LNCaP clone FGC (cell line): ENCODE measurements around the gene PSME2.
A peak's percentile ranks its signal among the peaks of the same experiment; 100 is the strongest.

Experiments used
- DNase-seq: peaks from one replicate; pipeline ENCODE4 v3.0.0-alpha.2; 2011; ENCODE audit warnings: low read depth
- H3K4me3 ChIP-seq: 2 replicates; pipeline ENCODE4 v1.5.1; 2011; ENCODE audit warnings: mild to moderate bottlenecking, low read depth, low read length, control low read depth
- TF ChIP-seq, protein P1 (sequence below): IDR thresholded peaks from 2 replicates; pipeline ENCODE4 v1.5.1; 2012; ENCODE audit warnings: mild to moderate bottlenecking; ENCODE audit not compliant: control insufficient read depth, insufficient read depth; ENCODE audit errors: extremely low read depth

The PSME2 gene

DNA sequence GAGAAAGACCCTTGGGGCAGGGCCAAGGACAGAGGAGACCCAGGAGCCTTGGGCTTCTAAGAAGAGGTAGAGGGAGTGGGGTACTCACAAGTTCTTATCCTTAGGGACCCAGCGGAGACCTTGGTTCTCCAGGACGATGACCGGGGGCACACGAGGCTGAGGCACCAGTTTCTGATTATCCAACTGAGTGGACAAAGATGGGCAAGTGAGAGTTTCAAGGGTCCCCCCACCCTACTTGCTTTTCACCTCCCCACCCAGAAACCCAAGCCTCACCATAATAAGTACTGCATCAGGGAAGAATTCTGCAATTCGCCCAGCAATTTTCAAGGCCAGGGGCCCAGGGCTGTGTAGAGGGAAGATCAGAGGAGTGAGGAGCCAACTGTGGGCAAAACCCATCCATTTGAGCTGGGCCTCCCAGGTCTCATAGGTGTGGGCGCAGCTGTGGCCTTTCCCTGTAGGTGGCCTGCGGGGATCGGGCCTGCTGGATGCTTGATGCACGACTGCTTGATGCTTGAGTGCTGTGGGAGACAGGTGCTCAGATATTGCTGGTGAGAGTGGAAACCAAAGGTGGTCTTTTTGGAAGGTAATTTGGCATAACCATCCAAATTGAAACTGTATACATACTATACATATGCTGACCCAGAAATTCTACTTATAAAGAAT is 7.0 kb downstream of the PSME2 start:
- peak overlapping the region; percentile 89 for H3K4me3 ChIP-seq
- no peak for DNase-seq
- TF ChIP-seq, protein P1, sequence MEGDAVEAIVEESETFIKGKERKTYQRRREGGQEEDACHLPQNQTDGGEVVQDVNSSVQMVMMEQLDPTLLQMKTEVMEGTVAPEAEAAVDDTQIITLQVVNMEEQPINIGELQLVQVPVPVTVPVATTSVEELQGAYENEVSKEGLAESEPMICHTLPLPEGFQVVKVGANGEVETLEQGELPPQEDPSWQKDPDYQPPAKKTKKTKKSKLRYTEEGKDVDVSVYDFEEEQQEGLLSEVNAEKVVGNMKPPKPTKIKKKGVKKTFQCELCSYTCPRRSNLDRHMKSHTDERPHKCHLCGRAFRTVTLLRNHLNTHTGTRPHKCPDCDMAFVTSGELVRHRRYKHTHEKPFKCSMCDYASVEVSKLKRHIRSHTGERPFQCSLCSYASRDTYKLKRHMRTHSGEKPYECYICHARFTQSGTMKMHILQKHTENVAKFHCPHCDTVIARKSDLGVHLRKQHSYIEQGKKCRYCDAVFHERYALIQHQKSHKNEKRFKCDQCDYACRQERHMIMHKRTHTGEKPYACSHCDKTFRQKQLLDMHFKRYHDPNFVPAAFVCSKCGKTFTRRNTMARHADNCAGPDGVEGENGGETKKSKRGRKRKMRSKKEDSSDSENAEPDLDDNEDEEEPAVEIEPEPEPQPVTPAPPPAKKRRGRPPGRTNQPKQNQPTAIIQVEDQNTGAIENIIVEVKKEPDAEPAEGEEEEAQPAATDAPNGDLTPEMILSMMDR: no peak

GRCh38 chr14:24138396-24139271 is 7.8 kb downstream of the PSME2 start:
- TF ChIP-seq, protein P1: no peak
- DNase-seq: no peak
- no peak overlapping the region for H3K4me3 ChIP-seq

DNA sequence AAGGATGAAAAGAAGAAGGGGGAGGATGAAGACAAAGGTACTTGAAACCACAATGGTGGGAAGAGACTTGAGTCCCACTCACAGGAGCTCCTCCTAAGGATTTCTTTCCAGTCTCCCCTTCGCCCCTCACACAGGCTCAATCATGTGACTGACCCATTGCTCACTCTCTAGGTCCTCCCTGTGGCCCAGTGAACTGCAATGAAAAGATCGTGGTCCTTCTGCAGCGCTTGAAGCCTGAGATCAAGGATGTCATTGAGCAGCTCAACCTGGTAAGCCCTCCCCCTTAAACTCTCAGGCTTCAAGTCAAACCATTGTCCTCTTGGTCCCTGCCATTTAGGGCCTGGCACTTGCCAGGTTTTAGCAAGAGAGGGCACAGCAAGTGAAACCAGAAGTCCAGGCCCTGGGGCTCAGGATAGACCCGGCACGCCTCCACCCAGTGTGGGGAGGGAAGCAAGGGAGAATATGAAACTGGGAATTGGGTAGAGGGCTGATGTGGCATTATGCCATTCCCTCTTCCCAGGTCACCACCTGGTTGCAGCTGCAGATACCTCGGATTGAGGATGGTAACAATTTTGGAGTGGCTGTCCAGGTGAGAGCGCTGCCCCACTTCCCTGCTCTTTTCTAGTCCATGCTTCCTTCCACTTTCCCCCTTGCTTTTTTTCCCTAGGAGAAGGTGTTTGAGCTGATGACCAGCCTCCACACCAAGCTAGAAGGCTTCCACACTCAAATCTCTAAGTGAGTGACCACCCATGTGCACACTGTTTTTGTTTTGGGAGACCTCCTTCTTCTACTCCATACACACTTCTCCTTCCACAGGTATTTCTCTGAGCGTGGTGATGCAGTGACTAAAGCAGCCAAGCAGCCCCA is 8.6 kb downstream of the PSME2 start:
- TF ChIP-seq, protein P1: no peak
- DNase-seq: no peak
- H3K4me3 ChIP-seq: 0 out of 2 replicates have a peak overlapping the region, but pooled peaks have one; percentile 77

DNA sequence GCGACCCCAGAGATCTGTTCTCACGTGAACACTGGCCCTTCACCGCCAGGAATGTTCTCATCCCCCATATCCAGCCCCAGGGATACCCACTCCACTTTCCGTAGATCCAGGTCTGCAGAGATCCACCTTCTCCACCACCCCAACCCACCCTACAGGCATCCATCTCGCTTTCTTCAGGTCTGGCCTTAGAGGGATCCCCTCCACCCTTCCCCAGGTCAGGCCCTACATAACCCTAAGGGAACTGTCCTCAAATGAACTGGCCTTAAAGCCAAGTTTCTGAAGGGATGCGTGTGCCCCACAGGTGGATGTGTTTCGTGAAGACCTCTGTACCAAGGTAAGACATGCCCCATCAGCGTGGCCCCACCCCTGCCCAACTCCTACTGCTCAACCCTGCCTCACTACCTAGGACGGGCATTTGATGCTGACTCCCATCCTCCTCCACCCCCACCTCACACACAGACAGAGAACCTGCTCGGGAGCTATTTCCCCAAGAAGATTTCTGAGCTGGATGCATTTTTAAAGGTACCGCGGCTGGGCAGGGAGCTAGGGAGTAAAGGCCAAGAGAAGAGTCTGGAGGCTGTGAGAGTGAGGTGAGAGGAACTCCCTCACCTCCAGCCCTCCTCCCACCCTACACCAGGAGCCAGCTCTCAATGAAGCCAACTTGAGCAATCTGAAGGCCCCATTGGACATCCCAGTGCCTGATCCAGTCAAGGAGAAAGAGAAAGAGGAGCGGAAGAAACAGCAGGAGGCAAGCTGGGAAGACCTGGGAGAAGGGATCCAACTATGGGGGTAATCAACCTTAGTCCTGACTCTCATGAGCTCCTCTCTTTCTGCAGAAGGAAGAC is 9.5 kb downstream of the PSME2 start:
- DNase-seq: no peak
- TF ChIP-seq, protein P1: no peak
- H3K4me3 ChIP-seq: peak overlapping the region; percentile 77

DNA sequence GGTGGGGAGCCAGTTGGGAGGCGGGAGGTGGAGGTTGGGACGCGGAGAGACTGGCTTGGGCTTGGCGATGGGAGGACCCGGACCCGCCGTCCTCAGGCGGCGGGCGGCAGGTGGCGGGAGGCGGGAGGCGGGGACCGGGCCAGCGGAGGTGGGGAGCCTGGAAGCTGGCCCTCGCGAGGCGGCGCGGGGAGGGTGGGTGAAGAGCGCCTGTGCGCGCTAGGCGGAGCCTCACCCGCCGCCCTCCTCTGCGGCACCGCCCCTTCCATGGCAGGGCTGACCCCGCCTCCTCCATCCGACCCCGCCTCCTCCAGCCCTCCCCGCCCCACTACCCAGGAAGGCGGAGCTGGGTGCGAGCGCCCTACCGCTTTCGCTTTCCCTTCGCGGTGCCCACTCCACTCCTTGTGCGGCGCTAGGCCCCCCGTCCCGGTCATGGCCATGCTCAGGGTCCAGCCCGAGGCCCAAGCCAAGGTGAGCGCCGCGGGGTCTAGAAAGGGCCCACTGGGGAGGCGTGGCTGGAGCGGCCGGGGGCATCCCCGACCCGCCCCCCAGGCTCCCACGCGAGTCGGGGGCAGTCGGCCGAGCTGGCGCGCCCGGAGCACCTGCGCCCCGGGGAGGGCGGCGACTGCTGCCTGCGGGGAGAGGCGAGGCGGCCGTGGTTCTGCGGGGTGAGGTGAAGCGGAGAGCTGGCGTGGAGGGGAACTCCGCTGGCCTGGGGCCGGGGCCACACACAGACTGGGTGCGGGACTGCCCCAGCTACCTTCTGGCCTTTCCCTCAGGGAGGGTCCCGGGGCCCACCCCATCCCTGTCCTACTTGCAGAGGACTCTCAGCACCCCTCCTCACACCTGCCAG is 10.4 kb downstream of the PSME2 start, which contains the start of gene PSME1:
PSME1 (plus strand) TSS at position 361 of the 850 bp plus-strand sequence; CDS start at position 430, 69 bp downstream.
- H3K4me3 ChIP-seq: peak within 1 kb of the TSS; percentile 77
- peak; percentile 58 for DNase-seq
- TF ChIP-seq, protein P1: no peak
